ENCODE measurements around the gene VPS13D.

VPS13D gene

GRCh38 chr1:12552951-12553921, 323.4 kb downstream of the VPS13D start:
- DNase-seq (ENCODE audit: low spot score): no peak

- DNase-seq (ENCODE audit: low spot score): no peak
These were observed 324.1 kb downstream of the VPS13D start for GRCh38 chr1:12553963-12554362.

- no peak for DNase-seq (ENCODE audit: low spot score)
These were observed 324.9 kb downstream of the VPS13D start for GRCh38 chr1:12554521-12555305.

- no peak for DNase-seq (ENCODE audit: low spot score)
These were observed 325.9 kb downstream of the VPS13D start for GRCh38 chr1:12555411-12556367.

GRCh38 chr1:12556368-12556930, 326.6 kb downstream of the VPS13D start:
- DNase-seq (ENCODE audit: low spot score): no peak

- no peak for DNase-seq (ENCODE audit: low spot score)
These were observed 327.4 kb downstream of the VPS13D start for GRCh38 chr1:12556957-12557935.

- no peak for DNase-seq (ENCODE audit: low spot score)
These were observed 331.3 kb downstream of the VPS13D start for GRCh38 chr1:12561121-12561520.

Small RNA genes lying within 50 kb of the gene (small RNA-seq; reads per million reads assigned to genes)
- gene MIR4632: 0 reads per million in 2 experiments
- gene RF00156: 0.03 to 0.04 reads per million in 2 experiments
- gene SNORA59A: 0 reads per million in 2 experiments
